Activated CD8-positive, alpha-beta T cell treated with anti-CD3 and anti-CD28 coated beads for 36 hours (primary cell): Measurements from ENCODE around the gene SPI1. TPM values are rescaled to one million over a fixed set of nuclear protein-coding genes. Genes with fewer than 3 reads are reported as not detected.

Experiments
- ATAC-seq: fragments of 200-7000 bp; cut with Tn5 transposase; one replicate; pipeline ENCODE4 v1.10.0; 2021; ENCODE audit warnings: mild to moderate bottlenecking, moderate library complexity
- CTCF ChIA-PET: fragments of 350-600 bp; sonication (Branson Sonifier 250); formaldehyde crosslinking; loops from one replicate; lab custom pipeline; 2021; ENCODE audit warnings: antibody characterized with exemption; lab: Charles Lee
- POLR2A ChIA-PET: fragments of 350-600 bp; sonication (Branson Sonifier 250); formaldehyde crosslinking; loops from one replicate; lab custom pipeline; 2021; ENCODE audit warnings: antibody characterized with exemption; lab: Charles Lee
- DNase-seq: peaks from one replicate; pipeline ENCODE4 v3.0.0-alpha.2; 2020
- H3K27ac Mint-ChIP-seq: one replicate; pipeline ENCODE4 v1.8.0; 2021; ENCODE audit warnings: mild to moderate bottlenecking, mixed read lengths
- H3K27me3 Mint-ChIP-seq: one replicate; pipeline ENCODE4 v1.8.0; 2021; ENCODE audit warnings: mixed read lengths
- H3K36me3 Mint-ChIP-seq: one replicate; pipeline ENCODE4 v1.8.0; 2021; ENCODE audit warnings: low read depth, mixed read lengths
- H3K4me1 Mint-ChIP-seq: one replicate; pipeline ENCODE4 v1.8.0; 2021; ENCODE audit warnings: low read depth, mixed read lengths
- H3K4me3 Mint-ChIP-seq: one replicate; pipeline ENCODE4 v1.8.0; 2021; ENCODE audit warnings: mild to moderate bottlenecking, moderate library complexity, mixed read lengths
- H3K9me3 Mint-ChIP-seq: one replicate; pipeline ENCODE4 v1.8.0; 2021; ENCODE audit warnings: mixed read lengths
- intact Hi-C: fragments of 100-400 bp; cut with micrococcal nuclease; formaldehyde crosslinking; loops from one replicate; pipeline ENCODE4 v1.10.0; 2022
- total RNA-seq, 2 experiments: library from RNA; stranded (reverse); gene quantifications; one replicate each; pipeline ENCODE4 v1.2.3, GENCODE V29; 2021
- TF ChIP-seq, protein P1 (sequence below): fragments of 200-600 bp; IDR thresholded peaks from one replicate; pipeline ENCODE4 v1.8.0; 2022; ENCODE audit warnings: antibody characterized with exemption, mild to moderate bottlenecking

SPI1 gene
- total RNA-seq, 2 experiments from 2014 or later, result 0.25 TPM; not detected in 1

DNA sequence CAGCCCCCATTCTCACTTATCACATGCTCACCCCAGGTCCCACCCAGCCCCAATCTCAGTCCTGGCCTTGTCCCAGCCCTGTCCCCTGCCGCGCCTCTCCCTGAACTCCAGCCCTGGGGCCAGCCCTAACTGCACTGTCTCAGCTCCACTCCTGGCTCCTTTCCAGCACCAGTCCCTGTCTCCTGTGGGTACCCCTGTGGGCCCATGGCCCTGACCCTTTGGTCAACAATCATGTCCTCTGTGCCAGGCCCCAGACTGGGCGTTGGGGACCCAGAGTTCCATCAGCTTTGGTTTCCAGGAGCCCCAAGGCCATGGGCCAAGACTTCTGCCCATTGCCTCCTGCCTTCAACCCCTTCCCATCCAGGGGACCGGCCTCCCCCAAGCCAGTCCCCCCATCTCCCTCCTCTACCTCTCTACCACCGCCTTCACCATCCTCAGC, 757 bp downstream of the SPI1 start:
- DNase-seq, result no peak
- no peaks in the 10 kb centered on the region for H3K9me3 Mint-ChIP-seq
- no peak overlapping the region for H3K27ac Mint-ChIP-seq
- TF ChIP-seq, protein P1, sequence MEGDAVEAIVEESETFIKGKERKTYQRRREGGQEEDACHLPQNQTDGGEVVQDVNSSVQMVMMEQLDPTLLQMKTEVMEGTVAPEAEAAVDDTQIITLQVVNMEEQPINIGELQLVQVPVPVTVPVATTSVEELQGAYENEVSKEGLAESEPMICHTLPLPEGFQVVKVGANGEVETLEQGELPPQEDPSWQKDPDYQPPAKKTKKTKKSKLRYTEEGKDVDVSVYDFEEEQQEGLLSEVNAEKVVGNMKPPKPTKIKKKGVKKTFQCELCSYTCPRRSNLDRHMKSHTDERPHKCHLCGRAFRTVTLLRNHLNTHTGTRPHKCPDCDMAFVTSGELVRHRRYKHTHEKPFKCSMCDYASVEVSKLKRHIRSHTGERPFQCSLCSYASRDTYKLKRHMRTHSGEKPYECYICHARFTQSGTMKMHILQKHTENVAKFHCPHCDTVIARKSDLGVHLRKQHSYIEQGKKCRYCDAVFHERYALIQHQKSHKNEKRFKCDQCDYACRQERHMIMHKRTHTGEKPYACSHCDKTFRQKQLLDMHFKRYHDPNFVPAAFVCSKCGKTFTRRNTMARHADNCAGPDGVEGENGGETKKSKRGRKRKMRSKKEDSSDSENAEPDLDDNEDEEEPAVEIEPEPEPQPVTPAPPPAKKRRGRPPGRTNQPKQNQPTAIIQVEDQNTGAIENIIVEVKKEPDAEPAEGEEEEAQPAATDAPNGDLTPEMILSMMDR, result no peak
- intact Hi-C loops, result no loop called here
- no peaks in the 10 kb centered on the region for H3K27me3 Mint-ChIP-seq
- CTCF ChIA-PET, result interaction anchor here (0.6 to 1.6 kb wide), 2 partner anchors 34 to 106 kb away, joined by 3 to 4 read pairs; no protein-coding TSS in a partner anchor
- H3K4me1 Mint-ChIP-seq, result peaks cover 10% of the 10 kb centered on the region
- ATAC-seq, result no peak
- no peak overlapping the region for H3K4me3 Mint-ChIP-seq
- H3K36me3 Mint-ChIP-seq, result no peaks in the 10 kb centered on the region
- POLR2A ChIA-PET, result no interaction called here

DNA sequence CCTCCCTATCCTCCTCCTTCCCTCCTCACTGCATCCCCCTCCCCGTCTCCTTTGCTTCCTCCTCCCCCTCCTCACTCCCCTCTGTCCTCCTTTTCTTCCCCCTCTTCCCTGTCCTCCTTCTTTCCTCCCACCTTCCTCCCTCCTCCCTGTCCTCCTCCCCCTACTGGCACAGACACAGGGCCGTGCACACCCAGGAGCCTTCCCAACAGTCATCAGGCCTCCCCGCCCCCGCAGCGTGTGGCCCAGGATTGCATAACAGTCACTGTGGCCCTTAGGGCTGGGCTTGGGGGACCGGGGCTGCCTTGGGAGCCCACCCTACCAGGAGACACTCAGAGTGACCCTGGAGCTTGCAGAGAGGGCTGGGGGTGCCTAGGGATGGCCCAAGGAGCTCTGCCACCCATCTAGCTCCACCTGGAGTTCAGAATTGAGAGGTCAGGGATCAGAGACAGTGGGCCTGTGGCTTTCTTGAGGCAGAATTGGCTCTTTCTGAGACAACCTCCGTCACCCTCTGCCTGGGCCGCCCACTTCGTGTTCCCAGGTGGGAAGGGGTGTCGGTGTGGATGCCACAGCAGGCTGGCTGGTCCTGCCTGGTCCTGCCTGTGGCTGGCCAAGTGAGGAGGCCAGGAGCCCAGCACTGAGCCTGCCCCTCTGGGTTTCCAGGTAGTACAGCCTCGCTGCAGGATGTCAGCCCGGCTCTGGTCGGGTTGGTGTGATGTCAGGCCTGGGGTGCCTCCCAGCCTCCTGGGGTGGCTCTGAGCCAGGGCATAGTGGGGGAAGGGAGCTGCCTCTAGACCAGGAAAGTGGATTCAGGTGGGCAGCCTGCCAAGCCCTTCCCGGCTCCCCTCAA, 1.6 kb downstream of the SPI1 start:
- H3K4me3 Mint-ChIP-seq, result no peak overlapping the region
- TF ChIP-seq, protein P1, result no peak
- CTCF ChIA-PET, result interaction anchor here (1.0 to 1.6 kb wide), 2 partner anchors 11 to 35 kb away, joined by 3 read pairs; no protein-coding TSS in a partner anchor
- no peaks in the 10 kb centered on the region for H3K9me3 Mint-ChIP-seq
- POLR2A ChIA-PET, result no interaction called here
- no peaks in the 10 kb centered on the region for H3K27me3 Mint-ChIP-seq
- ATAC-seq, result no peak
- intact Hi-C loops, result no loop called here
- H3K36me3 Mint-ChIP-seq, result no peaks in the 10 kb centered on the region
- no peak overlapping the region for H3K27ac Mint-ChIP-seq
- H3K4me1 Mint-ChIP-seq, result peaks cover 10% of the 10 kb centered on the region
- DNase-seq, result no peak

DNA sequence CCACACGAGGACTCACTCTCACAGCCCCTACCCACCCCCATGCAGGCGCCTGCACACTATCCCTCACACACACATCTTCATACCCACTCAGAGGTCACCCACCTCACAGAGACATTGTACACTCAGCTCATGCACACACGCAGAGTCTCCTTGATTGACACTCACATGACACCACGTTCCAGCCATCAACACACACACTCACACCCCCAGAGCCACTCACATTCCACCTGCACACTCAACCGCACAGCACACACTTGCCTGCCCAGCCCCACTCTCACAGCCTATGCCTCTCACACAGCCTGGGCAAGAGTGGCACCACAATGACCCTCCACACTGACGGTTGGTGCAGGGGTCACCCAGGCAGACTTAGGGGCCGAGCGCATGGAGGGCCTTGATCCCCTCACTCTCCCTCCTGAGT, 2.2 kb downstream of the SPI1 start:
- Mint-ChIP-seq H3K4me1 (peaks cover 10% of the 10 kb centered on the region), H3K9me3 (no peaks in the 10 kb centered on the region), H3K4me3 (no peak overlapping the region), H3K27ac (no peak overlapping the region), H3K27me3 (no peaks in the 10 kb centered on the region), H3K36me3 (no peaks in the 10 kb centered on the region)
- intact Hi-C loops, result no loop called here
- CTCF ChIA-PET, result interaction anchor here (1.0 to 1.6 kb wide), 2 partner anchors 12 to 35 kb away, joined by 3 read pairs; no protein-coding TSS in a partner anchor
- no peak for ATAC-seq
- POLR2A ChIA-PET, result no interaction called here
- no peak for DNase-seq
- TF ChIP-seq, protein P1, result no peak

DNA sequence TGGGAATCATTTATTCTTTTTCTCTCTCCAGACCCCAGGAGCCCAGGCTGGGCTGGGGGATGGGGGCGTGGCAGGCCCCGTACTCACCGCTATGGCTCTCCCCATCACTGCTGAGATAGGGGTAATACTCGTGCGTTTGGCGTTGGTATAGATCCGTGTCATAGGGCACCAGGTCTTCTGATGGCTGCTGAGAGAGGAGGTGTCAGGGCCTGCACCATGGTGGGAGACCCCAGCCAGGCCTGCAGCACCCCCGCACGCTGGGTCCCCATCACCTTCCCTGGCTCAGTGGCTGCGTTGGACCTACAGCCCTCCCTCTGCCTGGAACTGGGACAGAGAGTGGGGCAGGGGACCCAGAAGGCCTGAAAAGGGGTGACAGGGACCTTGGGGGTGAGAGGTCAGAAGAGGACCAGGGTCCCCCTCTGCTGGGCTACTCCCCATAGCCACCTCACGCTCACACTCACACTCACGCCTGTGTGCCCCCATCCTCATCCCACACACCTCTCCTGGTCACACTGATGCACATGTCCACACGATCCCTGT, 2.7 kb downstream of the SPI1 start:
- Mint-ChIP-seq H3K27me3 (no peaks in the 10 kb centered on the region), H3K9me3 (no peaks in the 10 kb centered on the region), H3K27ac (no peak overlapping the region), H3K36me3 (no peaks in the 10 kb centered on the region), H3K4me1 (peaks cover 10% of the 10 kb centered on the region), H3K4me3 (no peak overlapping the region)
- DNase-seq (no peak), ATAC-seq (no peak)
- POLR2A ChIA-PET, result no interaction called here
- intact Hi-C loops, result no loop called here
- CTCF ChIA-PET, result interaction anchor here (1.9 kb wide), 1 partner anchor 7 kb away, joined by 12 read pairs; no protein-coding TSS in a partner anchor
- TF ChIP-seq, protein P1, result no peak
